Activated CD4-positive, alpha-beta T cell treated with anti-CD3 and anti-CD28 coated beads, Interleukin-2, amount 50 U/mL, for 48 hours (primary cell): Measurements from ENCODE around the gene CLEC2B.

Experiments used
- DNase-seq, 2 experiments: peaks; one replicate each; pipeline ENCODE4 v3.0.0-alpha.2; 2020

Gene CLEC2B

GRCh38 chr12:9805883-9806282 is 63.3 kb downstream of the CLEC2B start:
- no peak for DNase-seq
